Rectal smooth muscle tissue (tissue), 1 donor: ENCODE data around the gene BORA.
"Not testable (repeated sequence)": the region's sequence is repeated elsewhere in the genome, so short reads cannot be mapped to it uniquely, and the experiment has no call there.

Experiments used
- H3K27ac ChIP-seq: one replicate; pipeline ENCODE4 v1.7.0; 2013; ENCODE audit warnings: low read depth, low read length, inconsistent platforms
- H3K27me3 ChIP-seq: one replicate; pipeline ENCODE4 v1.7.0; 2013; ENCODE audit warnings: low read length; ENCODE audit not compliant: control insufficient read depth, insufficient read depth
- H3K36me3 ChIP-seq: one replicate; pipeline ENCODE4 v1.7.0; 2013; ENCODE audit warnings: low read length; ENCODE audit not compliant: control insufficient read depth, insufficient read depth
- H3K4me1 ChIP-seq: one replicate; pipeline ENCODE4 v1.7.0; 2013; ENCODE audit warnings: low read length; ENCODE audit not compliant: control insufficient read depth, insufficient read depth
- H3K4me3 ChIP-seq: one replicate; pipeline ENCODE4 v1.7.0; 2013; ENCODE audit warnings: low read length
- H3K9ac ChIP-seq: one replicate; pipeline ENCODE4 v1.7.0; 2013; ENCODE audit warnings: low read length

Gene BORA

DNA sequence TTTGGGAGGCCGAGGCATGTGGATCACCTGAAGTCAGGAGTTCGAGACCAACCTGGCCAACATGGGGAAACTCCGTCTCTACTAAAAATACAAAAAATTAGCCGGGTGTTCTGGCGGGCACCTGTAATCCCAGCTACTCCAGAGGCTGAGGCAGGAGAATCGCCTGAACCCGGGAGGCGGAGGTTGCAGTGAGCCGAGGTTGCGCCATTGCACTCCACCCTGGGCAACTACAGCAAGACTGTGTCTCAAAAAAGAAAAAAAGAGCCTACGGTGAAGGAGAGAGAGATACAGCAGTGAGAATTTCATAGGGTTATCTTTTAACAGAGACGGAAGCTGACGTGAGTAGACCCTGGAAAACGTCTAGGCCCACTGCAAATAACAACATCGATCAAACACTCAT lies 1.5 kb upstream of the BORA start:
- H3K27ac ChIP-seq, H3K4me1 ChIP-seq, H3K36me3 ChIP-seq, H3K9ac ChIP-seq, H3K27me3 ChIP-seq: not testable (repeated sequence)
- peak overlapping the region; percentile 100 for H3K4me3 ChIP-seq

DNA sequence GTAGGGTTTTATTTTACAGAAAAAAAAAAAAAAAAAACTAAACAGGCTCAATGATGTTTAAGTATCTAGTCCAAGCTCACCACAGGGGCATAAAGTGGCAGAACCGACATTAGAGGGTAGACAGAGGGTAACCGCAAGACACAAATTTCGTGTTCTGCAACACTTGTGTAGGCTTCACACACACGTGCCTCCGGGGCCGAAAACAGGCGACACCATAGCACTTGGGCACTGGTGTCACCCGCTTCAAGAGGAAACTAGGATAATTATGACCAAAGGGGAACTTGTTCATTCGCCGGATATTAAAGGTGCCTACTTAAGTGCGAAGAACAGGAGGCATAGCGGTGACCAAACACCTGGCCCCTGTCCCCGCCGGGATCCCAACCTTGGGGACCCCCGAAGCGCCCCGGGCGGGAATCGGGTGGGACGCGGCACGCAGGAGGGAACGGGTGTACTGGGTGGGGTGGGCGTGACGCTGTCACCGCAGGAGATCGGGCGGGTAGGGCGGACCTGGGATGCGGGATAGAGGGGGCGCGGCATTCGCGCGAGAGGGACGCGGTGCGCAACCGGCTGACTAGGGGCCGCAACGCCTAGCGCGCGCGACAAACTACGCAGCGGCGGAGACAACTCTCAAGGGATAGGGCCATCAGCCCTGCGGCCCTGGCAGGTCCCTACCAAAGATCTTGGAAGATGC lies 852 bp upstream of the BORA start:
- Histone ChIP-seq H3K27ac (peak overlapping the region; percentile 55), H3K27me3 (no peaks in the 10 kb centered on the region), H3K9ac (peak overlapping the region; percentile 88), H3K36me3 (no peaks in the 10 kb centered on the region), H3K4me1 (peaks cover 8% of the 10 kb centered on the region), H3K4me3 (peak overlapping the region; percentile 100)

DNA sequence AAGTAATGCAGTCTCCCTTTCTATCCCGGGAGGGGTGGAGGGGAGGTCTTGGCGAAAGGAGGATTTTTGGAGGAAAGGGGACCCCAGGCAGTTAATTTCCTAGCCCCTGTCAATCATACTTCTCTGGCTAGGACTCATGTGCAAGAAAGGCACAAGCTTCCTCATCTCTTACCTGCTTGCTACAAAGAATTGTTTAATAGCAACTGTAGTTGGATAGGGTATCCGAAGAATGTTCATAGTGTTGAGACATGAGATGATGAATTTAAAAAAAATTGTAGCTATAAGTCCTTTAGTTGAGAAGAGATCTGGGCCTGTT lies 525 bp downstream of the BORA start:
- Histone ChIP-seq H3K27me3 (no peaks in the 10 kb centered on the region), H3K4me3 (peak overlapping the region; percentile 100), H3K27ac (no peak overlapping the region), H3K4me1 (peaks cover 8% of the 10 kb centered on the region), H3K9ac (peak overlapping the region; percentile 90), H3K36me3 (no peaks in the 10 kb centered on the region)

DNA sequence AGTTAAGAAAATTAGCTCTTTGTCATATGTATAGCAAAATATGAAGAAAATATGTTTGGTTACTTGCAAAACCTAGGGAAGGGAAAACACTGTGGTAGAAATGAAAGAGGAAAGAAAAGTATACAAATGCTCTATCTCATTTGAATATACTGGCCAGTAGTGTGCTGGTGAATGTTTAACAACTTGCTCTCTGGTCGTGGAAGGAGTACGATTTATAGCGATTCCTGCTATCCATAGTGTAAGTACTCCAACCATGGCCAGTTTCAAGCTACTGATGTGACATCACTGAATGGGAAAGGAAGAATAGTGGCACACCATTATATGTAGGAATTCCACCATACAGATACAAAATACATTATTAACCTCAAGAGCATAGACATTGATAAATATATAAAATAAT lies 9.3 kb downstream of the BORA start:
- Histone ChIP-seq H3K9ac (no peak overlapping the region), H3K36me3 (peaks cover 2% of the 10 kb centered on the region), H3K4me3 (no peak overlapping the region), H3K27me3 (no peaks in the 10 kb centered on the region), H3K27ac (no peak overlapping the region), H3K4me1 (no peaks in the 10 kb centered on the region)

DNA sequence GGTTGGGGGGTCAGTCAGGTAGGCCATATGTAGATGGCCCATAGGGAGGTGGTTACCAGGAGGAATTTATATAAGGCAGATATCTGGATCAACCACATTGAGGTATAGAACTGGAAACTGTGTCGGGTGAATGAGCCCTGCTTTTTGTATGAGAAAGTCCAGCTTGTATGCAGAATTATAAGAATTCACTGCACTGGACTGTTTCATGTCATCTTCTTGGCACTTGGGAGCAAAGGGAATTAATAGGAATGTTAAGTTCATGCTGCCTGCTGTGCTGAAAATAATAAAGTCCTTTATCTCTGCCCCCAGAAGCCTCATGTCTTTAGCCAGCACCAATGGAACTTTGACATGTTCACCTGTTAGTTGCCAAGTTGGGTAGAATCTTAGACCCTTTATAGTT lies 12.3 kb downstream of the BORA start:
- no peak overlapping the region for H3K27ac ChIP-seq
- no peak overlapping the region for H3K9ac ChIP-seq
- H3K27me3 ChIP-seq, result no peaks in the 10 kb centered on the region
- no peak overlapping the region for H3K4me3 ChIP-seq
- peaks cover 2% of the 10 kb centered on the region for H3K36me3 ChIP-seq
- H3K4me1 ChIP-seq, result no peaks in the 10 kb centered on the region

DNA sequence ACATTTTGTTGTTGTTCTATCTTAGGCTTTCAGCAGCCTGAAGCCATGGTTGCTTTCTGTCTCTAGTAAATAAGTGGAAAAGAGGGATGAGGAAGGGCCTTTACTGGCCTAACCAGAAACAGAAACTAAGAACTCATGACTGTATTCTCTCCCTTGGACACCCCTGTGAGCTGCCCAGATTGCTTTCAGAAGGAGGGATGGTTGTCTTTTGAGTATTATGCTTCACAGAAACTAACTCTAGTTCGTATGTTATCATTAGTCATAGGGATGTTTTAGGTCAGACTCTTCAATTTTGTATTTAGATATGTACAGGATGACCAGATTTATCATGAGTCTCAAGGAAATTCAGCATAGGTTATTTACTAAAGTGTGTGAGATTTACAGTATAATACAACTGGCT lies 17.5 kb downstream of the BORA start:
- Histone ChIP-seq H3K9ac (no peak overlapping the region), H3K4me3 (no peak overlapping the region), H3K4me1 (no peaks in the 10 kb centered on the region), H3K27me3 (no peaks in the 10 kb centered on the region), H3K36me3 (no peaks in the 10 kb centered on the region), H3K27ac (no peak overlapping the region)

DNA sequence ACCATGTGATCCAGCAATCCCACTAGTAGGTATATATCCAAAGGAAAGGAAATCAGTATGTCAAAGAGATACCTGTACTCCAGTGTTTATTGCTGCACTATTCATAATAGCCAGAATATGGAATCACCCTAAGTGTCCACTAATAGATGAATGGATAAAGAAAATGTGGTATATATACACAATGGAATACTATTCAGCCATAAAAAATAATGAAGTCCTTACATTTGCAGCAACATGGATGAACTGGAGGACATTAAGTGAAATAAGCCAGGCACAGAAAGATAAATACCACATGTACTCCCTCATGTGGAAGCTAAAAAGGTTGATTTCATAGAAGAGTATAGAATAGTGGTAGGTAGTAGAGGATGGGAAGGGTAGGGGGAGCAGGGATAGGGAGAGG lies 23.5 kb downstream of the BORA start:
- Histone ChIP-seq H3K27ac (no peak overlapping the region), H3K27me3 (no peaks in the 10 kb centered on the region), H3K9ac (no peak overlapping the region), H3K36me3 (no peaks in the 10 kb centered on the region), H3K4me1 (no peaks in the 10 kb centered on the region), H3K4me3 (no peak overlapping the region)

DNA sequence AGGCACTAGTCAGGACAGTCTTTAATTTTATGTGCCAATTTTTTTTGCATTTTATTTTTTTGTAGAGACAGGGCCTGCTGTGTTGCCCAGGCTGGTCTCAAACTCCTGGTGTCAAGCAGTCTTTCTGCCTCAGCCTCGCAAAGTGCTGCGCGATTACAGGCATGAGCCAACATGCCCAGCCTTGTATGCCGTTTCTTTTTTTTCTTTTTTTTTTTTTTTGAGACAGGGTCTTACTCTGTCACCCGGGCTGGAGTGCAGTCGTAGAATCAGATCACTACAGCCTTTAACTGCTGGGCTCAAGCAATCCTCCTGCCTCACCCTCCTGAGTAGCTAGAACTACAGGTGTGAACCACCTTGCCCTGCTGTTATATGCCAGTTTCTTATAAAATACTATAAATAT lies 26.4 kb downstream of the BORA start:
- Histone ChIP-seq H3K4me3 (no peak overlapping the region), H3K36me3 (peaks cover 6% of the 10 kb centered on the region), H3K27ac (no peak overlapping the region), H3K9ac (no peak overlapping the region), H3K27me3 (no peaks in the 10 kb centered on the region), H3K4me1 (no peaks in the 10 kb centered on the region)

DNA sequence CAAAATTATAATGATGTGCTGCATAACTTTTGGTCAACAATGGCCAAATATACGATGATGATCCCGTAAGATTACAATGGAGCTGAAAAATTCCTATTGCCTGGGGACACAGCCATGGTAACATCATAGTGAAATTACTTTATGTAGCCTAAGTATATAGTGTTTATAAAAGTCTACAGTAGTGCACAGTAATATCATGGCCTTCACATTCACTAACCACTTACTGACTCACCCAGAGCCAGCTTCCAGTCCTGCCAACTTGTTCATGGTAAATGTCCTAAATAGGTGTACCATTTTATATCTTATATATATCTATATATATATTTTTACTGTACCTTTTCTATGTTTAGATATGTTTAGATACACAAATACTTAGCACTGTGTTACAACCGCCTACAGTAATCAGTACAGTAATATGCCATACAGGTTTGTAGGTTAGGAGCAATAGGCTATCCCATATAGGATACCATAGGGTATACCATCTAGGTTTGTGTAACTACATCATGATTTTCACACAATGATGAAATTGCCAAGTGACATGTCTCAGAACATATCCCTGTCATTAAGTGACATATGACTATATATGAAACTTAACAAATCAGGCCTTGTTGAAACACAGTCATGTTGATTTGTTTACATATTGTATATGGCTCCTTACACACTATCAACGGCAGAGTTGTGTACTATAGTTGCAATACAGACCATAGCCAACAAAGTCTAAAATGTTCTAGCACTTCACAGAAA lies 30.2 kb downstream of the BORA start:
- Histone ChIP-seq H3K36me3 (peaks cover 33% of the 10 kb centered on the region), H3K27ac (no peak overlapping the region), H3K4me3 (no peak overlapping the region), H3K9ac (no peak overlapping the region), H3K4me1 (no peaks in the 10 kb centered on the region), H3K27me3 (no peaks in the 10 kb centered on the region)

DNA sequence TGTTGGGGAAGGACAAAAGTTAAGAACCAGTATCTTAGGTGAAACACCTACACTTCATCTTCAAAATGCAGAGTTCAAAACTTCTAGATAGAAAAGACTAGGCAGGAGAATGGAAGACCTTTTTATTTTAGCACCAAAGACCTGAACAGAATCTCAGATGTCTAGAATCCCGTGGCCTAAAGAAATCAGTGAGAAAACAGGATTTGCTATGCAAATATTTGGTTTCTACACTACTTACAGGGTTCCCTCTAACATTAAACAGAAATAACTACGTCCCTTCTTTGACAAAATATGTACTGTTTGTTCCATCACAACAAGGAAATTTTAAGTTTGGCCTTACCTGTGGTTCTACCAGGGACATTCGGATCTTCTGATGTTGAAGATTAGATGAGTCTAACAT lies 32.5 kb downstream of the BORA start:
- H3K27ac ChIP-seq, result no peak overlapping the region
- no peaks in the 10 kb centered on the region for H3K27me3 ChIP-seq
- H3K4me1 ChIP-seq, result no peaks in the 10 kb centered on the region
- H3K4me3 ChIP-seq, result no peak overlapping the region
- no peak overlapping the region for H3K9ac ChIP-seq
- H3K36me3 ChIP-seq, result peaks cover 36% of the 10 kb centered on the region

DNA sequence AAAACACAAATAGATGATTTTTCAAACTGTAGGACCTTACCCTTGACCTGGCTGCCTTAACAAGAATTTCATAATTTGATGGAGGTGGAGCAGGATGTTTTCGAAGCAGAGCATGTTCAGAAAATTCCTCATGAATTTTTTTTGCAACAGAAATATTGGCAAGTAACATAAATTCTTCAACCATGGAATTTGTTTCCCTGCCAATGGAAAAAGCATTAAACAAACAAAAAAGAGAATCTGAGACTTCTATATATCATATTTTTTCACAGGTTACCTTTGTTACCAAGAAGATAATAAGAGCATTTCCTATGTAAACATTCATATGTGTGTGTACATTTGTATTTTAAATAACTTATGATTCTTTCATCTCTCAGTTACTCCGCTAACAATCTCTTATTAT lies 35.7 kb downstream of the BORA start:
- Histone ChIP-seq H3K4me1 (no peaks in the 10 kb centered on the region), H3K9ac (no peak overlapping the region), H3K4me3 (no peak overlapping the region), H3K27ac (no peak overlapping the region), H3K36me3 (peaks cover 48% of the 10 kb centered on the region), H3K27me3 (no peaks in the 10 kb centered on the region)

DNA sequence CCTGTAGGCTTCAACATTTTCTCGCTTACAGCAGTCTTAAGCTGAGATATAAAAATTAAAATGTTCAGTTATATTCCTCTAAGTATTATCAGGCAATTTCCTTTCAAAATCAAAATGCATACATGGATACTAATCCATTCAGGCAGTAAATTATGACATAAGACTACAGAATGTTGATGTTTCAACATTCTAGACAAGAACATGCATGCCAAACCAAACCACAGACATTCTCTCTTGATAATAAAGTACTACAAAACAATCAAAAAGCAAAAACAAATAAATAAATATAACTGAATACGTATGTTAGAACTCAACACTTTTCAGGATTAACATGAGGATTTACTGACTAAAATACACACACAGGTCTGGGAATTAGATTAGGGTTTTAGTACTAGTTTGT lies 46.3 kb downstream of the BORA start:
- H3K27me3 ChIP-seq, result no peaks in the 10 kb centered on the region
- H3K27ac ChIP-seq, result no peak overlapping the region
- H3K36me3 ChIP-seq, result peaks cover 29% of the 10 kb centered on the region
- no peak overlapping the region for H3K4me3 ChIP-seq
- H3K9ac ChIP-seq, result no peak overlapping the region
- peaks cover under 1% of the 10 kb centered on the region for H3K4me1 ChIP-seq
